SH-SY5Y (cell line): ENCODE measurements around the gene KCNIP4.

ENCODE experiments used
- GATA2 ChIP-seq: IDR thresholded peaks from 2 replicates; pipeline ENCODE4 v1.6.1; 2011; ENCODE audit warnings: mild to moderate bottlenecking, low read depth, low read length
- GATA3 ChIP-seq: IDR thresholded peaks from 2 replicates; pipeline ENCODE4 v1.6.1; 2011; ENCODE audit warnings: low read depth, mild to moderate bottlenecking, low read length, moderate library complexity

Gene KCNIP4

GRCh38 chr4:21592970-21593670 is 355.5 kb downstream of the KCNIP4 start:
- TF ChIP-seq GATA2 (no peak), GATA3 (no peak)

GRCh38 chr4:21577056-21577455 is 371.5 kb downstream of the KCNIP4 start:
- TF ChIP-seq GATA2, result no peak
- no peak for TF ChIP-seq GATA3

- TF ChIP-seq GATA3 (no peak), GATA2 (no peak)
Observed at GRCh38 chr4:21571100-21571499, 377.5 kb downstream of the KCNIP4 start.

GRCh38 chr4:21569638-21570037 is 378.9 kb downstream of the KCNIP4 start:
- TF ChIP-seq GATA2 (no peak), GATA3 (no peak)

- TF ChIP-seq GATA3, result no peak
- no peak for TF ChIP-seq GATA2
Observed at GRCh38 chr4:21555083-21555482, 393.5 kb downstream of the KCNIP4 start.

GRCh38 chr4:21554500-21554899 is 394.1 kb downstream of the KCNIP4 start:
- TF ChIP-seq GATA2 (peak; percentile 86), GATA3 (peak; percentile 39)

- TF ChIP-seq GATA3, result no peak
- no peak for TF ChIP-seq GATA2
Observed at GRCh38 chr4:21554066-21554465, 394.5 kb downstream of the KCNIP4 start.

- TF ChIP-seq GATA2 (no peak), GATA3 (no peak)
Observed at GRCh38 chr4:21552455-21552854, 396.1 kb downstream of the KCNIP4 start.

- TF ChIP-seq GATA3 (no peak), GATA2 (no peak)
Observed at GRCh38 chr4:21544955-21545354, 403.6 kb downstream of the KCNIP4 start.

- no peak for TF ChIP-seq GATA3
- no peak for TF ChIP-seq GATA2
Observed at GRCh38 chr4:21544415-21544814, 404.2 kb downstream of the KCNIP4 start.

- TF ChIP-seq GATA2, result no peak
- TF ChIP-seq GATA3, result no peak
Observed at GRCh38 chr4:21543514-21543913, 405.1 kb downstream of the KCNIP4 start.

GRCh38 chr4:21535898-21536297 is 412.7 kb downstream of the KCNIP4 start:
- TF ChIP-seq GATA2 (no peak), GATA3 (no peak)

- TF ChIP-seq GATA3, result no peak
- TF ChIP-seq GATA2, result no peak
Observed at GRCh38 chr4:21531048-21531447, 417.5 kb downstream of the KCNIP4 start.

- TF ChIP-seq GATA3 (no peak), GATA2 (no peak)
Observed at GRCh38 chr4:21529214-21529613, 419.4 kb downstream of the KCNIP4 start.

GRCh38 chr4:21522296-21522695 is 426.3 kb downstream of the KCNIP4 start:
- no peak for TF ChIP-seq GATA2
- no peak for TF ChIP-seq GATA3
